H1 (cell line): ENCODE measurements around the gene GCK. TPM values are rescaled to one million over a fixed set of nuclear protein-coding genes. Genes with fewer than 3 reads are reported as not detected.

Experiments used
- RFX5 ChIP-seq: IDR thresholded peaks from 2 replicates; pipeline ENCODE4 v1.6.1; 2011; ENCODE audit warnings: low read depth, low read length, improper control_type of control experiment, borderline replicate concordance
- TCF12 ChIP-seq: IDR thresholded peaks from 2 replicates; pipeline ENCODE4 v1.6.1; 2011; ENCODE audit warnings: low read depth, mild to moderate bottlenecking, low read length
- ZNF274 ChIP-seq: IDR thresholded peaks from 2 replicates; pipeline ENCODE4 v1.7.0; 2012; ENCODE audit warnings: low read length, borderline replicate concordance; ENCODE audit errors: extremely low read depth
- polyA plus RNA-seq, 7 experiments: library from polyadenylated mRNA; depleted of rRNA in 3 of 7; stranded (reverse) in 5 of 7; unstranded in 2 of 7; fragments of >200 nt in 5 of 7; fragments of 200-250 nt in 2 of 7; gene quantifications; 1 replicate in 5 of 7; 2 replicates in 1 of 7; 4 replicates in 1 of 7; pipeline versions ENCODE4 v1.2.1 to v1.2.3, GENCODE V29; 2011 to 2013; ENCODE audit warnings: missing spikeins in 2 of 7, mixed read lengths in 2 of 7
- total RNA-seq: library from RNA; stranded (reverse); fragmentation: NEBNext Ultra II Directional; extraction: Animal tissue kit (Norgen Biotek cat#: 25700); gene quantifications from 2 replicates; pipeline ENCODE4 v1.2.1, GENCODE V29; 2021
- TF ChIP-seq, protein P1 (sequence below): fragments of 300-600 bp; sonication (generic); IDR thresholded peaks from 2 replicates; pipeline ENCODE4 v1.7.1; 2012; ENCODE audit warnings: low read length, moderate library complexity, mild to moderate bottlenecking, inconsistent platforms; ENCODE audit not compliant: insufficient replicate concordance

The GCK gene
- total and polyA plus RNA-seq, 2 of the 8 experiments (the other 6 are each of a cell fraction or from before 2014, with no cell fraction given): 2.4 to 4.9 TPM

DNA sequence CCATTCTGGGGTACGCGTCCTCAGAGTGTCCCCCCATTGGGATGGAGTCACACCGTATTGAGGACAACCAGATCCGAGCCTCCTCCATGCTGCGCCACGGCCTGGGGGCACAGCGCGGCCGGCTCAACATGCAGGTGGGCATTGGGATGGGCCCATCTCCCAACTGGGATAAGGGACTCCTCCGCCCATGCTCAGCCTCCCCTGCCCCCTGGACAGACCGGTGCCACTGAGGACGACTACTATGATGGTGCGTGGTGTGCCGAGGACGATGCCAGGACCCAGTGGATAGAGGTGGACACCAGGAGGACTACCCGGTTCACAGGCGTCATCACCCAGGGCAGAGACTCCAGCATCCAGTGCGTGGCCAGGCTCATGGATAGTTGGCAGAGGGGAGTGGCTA is 79.2 kb downstream of the GCK start (continued):
- TF ChIP-seq, protein P1, sequence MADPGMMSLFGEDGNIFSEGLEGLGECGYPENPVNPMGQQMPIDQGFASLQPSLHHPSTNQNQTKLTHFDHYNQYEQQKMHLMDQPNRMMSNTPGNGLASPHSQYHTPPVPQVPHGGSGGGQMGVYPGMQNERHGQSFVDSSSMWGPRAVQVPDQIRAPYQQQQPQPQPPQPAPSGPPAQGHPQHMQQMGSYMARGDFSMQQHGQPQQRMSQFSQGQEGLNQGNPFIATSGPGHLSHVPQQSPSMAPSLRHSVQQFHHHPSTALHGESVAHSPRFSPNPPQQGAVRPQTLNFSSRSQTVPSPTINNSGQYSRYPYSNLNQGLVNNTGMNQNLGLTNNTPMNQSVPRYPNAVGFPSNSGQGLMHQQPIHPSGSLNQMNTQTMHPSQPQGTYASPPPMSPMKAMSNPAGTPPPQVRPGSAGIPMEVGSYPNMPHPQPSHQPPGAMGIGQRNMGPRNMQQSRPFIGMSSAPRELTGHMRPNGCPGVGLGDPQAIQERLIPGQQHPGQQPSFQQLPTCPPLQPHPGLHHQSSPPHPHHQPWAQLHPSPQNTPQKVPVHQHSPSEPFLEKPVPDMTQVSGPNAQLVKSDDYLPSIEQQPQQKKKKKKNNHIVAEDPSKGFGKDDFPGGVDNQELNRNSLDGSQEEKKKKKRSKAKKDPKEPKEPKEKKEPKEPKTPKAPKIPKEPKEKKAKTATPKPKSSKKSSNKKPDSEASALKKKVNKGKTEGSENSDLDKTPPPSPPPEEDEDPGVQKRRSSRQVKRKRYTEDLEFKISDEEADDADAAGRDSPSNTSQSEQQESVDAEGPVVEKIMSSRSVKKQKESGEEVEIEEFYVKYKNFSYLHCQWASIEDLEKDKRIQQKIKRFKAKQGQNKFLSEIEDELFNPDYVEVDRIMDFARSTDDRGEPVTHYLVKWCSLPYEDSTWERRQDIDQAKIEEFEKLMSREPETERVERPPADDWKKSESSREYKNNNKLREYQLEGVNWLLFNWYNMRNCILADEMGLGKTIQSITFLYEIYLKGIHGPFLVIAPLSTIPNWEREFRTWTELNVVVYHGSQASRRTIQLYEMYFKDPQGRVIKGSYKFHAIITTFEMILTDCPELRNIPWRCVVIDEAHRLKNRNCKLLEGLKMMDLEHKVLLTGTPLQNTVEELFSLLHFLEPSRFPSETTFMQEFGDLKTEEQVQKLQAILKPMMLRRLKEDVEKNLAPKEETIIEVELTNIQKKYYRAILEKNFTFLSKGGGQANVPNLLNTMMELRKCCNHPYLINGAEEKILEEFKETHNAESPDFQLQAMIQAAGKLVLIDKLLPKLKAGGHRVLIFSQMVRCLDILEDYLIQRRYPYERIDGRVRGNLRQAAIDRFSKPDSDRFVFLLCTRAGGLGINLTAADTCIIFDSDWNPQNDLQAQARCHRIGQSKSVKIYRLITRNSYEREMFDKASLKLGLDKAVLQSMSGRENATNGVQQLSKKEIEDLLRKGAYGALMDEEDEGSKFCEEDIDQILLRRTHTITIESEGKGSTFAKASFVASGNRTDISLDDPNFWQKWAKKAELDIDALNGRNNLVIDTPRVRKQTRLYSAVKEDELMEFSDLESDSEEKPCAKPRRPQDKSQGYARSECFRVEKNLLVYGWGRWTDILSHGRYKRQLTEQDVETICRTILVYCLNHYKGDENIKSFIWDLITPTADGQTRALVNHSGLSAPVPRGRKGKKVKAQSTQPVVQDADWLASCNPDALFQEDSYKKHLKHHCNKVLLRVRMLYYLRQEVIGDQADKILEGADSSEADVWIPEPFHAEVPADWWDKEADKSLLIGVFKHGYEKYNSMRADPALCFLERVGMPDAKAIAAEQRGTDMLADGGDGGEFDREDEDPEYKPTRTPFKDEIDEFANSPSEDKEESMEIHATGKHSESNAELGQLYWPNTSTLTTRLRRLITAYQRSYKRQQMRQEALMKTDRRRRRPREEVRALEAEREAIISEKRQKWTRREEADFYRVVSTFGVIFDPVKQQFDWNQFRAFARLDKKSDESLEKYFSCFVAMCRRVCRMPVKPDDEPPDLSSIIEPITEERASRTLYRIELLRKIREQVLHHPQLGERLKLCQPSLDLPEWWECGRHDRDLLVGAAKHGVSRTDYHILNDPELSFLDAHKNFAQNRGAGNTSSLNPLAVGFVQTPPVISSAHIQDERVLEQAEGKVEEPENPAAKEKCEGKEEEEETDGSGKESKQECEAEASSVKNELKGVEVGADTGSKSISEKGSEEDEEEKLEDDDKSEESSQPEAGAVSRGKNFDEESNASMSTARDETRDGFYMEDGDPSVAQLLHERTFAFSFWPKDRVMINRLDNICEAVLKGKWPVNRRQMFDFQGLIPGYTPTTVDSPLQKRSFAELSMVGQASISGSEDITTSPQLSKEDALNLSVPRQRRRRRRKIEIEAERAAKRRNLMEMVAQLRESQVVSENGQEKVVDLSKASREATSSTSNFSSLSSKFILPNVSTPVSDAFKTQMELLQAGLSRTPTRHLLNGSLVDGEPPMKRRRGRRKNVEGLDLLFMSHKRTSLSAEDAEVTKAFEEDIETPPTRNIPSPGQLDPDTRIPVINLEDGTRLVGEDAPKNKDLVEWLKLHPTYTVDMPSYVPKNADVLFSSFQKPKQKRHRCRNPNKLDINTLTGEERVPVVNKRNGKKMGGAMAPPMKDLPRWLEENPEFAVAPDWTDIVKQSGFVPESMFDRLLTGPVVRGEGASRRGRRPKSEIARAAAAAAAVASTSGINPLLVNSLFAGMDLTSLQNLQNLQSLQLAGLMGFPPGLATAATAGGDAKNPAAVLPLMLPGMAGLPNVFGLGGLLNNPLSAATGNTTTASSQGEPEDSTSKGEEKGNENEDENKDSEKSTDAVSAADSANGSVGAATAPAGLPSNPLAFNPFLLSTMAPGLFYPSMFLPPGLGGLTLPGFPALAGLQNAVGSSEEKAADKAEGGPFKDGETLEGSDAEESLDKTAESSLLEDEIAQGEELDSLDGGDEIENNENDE: no peak
- TF ChIP-seq TCF12 (no peak), ZNF274 (no peak), RFX5 (no peak)
